Measurements from ENCODE around the gene SLC31A1. TPM values are rescaled to one million over a fixed set of nuclear protein-coding genes. Genes with fewer than 3 reads are reported as not detected.
"Not testable (repeated sequence)": the region's sequence is repeated elsewhere in the genome, so short reads cannot be mapped to it uniquely, and the experiment has no call there.

Gene SLC31A1
- polyA plus RNA-seq, 1 donor: 7.8 TPM

GRCh38 chr9:113261917-113262671 lies 40.8 kb downstream of the SLC31A1 start:
- DNase-seq (ENCODE audit: low read depth): no peak

DNA sequence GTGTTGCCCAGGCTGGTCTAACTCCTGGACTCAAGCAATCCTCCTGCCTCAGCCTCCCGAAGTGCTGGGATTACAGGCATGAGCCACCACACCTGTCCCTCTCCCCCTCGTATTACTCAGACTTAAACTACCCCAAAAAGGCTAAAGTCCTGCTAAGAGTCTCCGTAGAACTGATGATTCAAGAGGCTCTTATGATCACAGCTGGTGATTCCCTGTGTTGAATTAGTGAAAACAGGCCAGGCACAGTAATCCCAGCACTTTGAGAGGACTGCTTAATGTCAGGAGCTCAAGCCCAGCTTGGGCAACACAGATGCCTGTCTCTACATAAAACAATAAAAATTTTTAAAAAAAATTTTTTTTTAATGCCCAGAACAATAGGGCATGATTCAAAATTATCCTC lies 44.8 kb downstream of the SLC31A1 start:
- no peak for DNase-seq (ENCODE audit: low read depth)

DNA sequence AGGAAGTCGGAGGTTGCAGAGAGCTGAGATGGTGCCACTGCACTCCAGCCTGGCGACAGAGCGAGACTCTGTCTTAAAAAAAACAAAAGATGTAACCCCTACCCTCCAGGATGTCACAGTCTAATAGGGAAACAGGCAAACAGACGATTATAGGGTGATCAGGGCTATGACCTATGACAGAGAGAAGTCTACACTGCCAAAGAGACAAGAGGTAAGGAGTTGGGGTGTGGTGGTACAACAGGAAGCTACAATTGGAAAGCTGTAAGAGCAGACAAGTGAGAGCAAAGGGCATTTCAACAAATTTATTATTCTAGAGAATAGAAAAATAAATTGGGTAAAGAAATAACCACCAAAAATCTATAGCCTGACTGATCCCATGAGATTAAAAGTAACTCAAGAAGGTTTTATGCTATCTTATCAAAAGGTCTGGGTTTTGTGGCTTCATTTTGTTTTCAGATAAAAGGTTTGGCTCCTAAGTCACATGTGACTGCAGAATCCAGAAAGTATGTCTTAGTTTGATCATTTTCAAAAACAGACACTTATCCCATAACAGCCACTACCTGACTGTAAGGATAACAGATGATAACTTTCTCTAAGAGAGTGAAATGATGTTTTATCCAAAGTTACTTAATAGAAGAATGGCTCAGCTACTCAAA lies 46.7 kb downstream of the SLC31A1 start:
- DNase-seq (ENCODE audit: low read depth): no peak

DNA sequence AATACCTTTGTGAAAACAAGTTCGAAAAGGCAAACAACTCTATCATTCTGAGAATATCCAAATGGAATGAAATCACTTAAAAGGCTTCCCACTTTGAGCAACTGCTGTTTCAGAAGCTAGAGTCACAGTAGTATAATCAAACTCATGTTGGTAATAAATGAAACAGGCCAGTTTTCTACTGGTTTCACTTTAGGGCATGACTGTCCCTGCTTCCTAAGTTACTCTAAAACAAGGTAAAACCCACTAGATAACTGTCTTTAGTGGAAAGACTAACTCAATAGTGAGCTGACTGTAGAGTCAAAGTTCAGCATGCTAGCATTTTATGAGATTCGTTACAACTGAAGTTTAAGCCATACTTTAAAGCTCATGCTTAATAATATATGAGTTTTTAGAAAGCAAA lies 48.0 kb downstream of the SLC31A1 start:
- DNase-seq (ENCODE audit: low read depth): no peak

DNA sequence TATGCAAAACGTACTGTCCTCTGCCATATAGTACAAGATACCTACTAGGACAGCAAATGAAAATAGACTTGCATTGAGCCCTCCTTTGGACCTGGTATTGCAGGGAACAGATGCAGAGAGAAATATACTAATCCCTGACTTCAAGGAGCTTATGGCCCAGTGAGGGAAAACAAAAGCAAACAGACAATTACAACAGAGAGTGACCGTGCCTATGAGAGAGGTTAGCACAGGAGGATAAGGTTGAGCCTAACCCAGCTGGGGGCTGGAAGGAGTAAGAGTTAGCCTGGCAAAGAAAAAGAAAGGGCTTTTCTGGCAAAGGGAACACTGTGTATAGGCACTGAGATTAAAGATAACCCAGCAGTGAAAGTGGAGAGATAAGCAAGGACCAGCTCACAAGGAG lies 48.5 kb downstream of the SLC31A1 start:
- DNase-seq (ENCODE audit: low read depth): no peak

DNA sequence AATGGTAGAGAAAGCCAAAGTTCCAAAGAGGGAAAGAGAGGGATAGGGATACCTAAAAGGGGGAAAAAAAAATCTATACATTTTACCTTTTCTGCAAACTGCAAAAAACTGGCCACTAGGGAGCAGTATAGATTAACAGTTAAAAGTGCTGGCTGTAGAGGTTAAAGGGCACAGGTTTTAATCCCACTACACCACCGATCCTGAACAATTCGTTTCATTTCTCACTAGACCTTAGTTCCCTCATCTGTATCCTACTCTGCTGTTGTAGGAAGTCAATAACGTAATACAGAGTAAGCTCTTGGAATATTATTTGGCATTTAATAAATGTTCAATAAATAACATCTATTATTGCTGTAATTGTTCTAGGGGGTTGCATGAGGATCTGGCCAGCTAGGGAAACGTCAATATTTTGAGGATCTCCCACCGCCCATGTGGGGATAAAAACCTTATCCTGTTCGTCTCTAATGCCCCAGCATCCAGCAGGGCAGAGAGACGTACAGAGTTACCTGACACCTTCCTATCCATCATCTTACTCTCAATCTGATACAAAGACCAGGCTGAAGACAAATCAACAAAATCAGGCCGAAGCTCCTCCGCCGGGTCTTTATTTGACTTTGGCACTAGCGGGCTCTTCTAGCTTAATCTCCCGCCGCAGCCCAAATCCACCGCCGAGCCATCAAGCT lies 53.3 kb downstream of the SLC31A1 start:
- peak; percentile 36 for DNase-seq (ENCODE audit: low read depth)

DNA sequence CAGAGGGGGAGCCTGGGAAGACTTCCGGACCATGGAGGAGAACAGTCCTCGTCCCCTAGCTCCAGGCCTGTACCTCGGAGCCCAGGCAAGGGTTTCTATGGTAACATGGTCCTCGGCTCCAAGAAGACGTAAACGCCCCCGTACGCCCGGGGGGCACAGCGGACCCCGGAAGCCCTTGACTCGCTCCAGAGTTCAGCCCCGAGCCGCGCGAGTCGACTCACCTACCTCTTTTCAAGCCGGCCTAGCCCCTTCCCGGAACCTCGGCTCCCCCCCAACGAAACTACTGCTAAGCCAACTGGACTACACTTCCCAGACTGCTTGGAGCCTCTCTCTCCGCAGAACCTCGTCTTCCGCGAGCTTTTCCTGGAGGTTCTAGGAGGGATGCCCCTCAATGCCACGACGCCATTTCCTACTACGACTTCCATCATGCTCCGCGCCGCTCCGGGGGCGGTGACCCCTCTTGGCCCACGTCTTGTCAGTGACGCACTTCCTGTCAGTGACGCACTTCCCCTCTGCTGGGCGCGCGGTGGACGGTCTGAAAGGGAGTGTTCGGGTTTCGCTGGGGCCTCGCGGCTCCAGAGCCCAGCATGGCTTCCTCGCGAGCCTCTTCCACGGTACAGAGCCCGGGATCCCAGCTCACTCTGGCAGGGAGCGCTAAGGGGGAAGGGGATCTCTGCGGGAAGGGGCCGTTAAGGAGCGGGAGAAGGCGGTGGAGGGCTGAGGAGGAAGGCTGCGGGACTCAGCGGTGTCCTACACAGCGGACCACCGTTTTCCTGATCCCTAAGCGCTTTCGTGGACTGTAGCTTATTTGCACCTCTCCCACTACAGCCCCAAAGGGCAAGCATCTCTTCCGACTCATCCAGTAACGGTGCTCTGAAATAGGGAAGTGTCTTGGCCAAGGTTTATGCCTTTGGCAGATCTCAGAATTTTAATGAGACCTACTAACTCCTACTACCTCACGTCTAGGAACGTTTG lies 54.1 kb downstream of the SLC31A1 start, which contains the start of the genes CDC26 and PRPF4:
Gene CDC26 (minus strand): TSS at position 416 of the 975 bp plus-strand sequence. CDS start 3,065 bp downstream, outside the sequence.
Gene PRPF4 (plus strand): TSS at position 502 of the 975 bp plus-strand sequence. CDS start 86 bp downstream, at position 588.
- peak; percentile 94 for DNase-seq (ENCODE audit: low read depth)

- DNase-seq (ENCODE audit: low read depth): no peak
These were observed 57.5 kb downstream of the SLC31A1 start for GRCh38 chr9:113278840-113279239.

DNA sequence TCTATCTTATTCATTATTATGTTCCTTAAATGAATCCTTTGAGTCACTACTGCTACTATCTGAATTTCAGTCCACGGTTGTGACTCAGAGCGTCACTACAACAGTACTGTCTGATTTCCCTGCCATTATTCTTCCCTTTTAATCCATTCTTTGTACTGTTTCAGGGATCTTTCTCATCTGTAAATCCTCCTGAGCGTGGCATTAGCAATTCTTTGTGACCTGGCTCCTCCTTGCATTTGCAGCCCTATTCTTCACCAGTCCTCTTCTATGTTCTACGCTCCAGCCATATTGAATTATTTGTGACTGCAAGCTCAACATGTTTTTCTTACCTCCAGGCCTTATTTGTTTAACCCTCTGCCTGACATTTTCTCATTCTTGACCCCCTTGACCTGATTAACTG lies 60.0 kb downstream of the SLC31A1 start:
- no peak for DNase-seq (ENCODE audit: low read depth)

DNA sequence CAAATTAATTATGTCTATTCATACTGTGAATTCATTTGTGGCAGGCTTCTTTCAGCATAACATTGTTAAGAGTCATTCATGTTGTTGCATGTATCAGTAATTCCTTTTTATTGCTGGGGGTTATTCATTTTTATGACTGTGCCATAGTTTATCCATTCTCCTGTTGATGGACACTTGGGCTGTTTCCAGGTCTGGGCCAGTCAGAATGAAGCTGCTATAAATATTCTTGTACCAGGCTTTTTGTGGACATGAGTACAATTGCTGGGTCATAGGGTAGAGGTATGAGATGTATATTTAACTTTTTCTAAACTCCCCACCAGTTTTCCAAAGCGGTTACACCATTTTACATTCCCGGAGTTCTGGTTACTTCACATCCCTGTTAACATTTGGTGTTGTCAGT lies 67.7 kb downstream of the SLC31A1 start:
- DNase-seq (ENCODE audit: low read depth): no peak

GRCh38 chr9:113290052-113290607 lies 68.8 kb downstream of the SLC31A1 start:
- no peak for DNase-seq (ENCODE audit: low read depth)

DNA sequence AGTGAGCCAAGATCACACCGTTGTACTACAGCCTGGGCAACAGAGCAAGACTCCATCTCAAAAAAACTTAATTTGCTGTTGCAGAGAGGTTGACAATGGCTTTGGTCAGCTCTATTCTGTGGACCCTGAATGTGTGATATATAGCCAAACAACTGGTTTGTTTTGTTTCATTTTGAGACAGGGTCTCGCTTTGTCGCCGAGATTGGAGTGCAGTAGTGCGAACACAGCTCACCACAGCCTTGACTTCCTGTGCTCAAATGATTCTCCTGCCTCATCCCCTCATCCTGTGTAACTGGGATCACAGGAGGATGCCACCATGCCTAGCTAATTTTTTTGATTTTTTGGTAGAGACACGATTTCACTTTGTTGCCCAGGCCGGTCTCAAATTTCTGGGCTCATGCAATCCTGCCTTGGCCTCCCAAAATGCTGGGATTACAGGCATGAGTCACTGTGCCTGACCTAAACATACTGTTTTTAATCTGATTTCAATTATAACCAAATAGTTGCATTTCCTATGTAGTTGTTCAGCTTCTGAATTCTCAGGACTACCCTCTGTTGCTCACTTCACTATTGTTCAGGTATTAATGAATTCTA lies 72.0 kb downstream of the SLC31A1 start:
- DNase-seq (ENCODE audit: low read depth): no peak

DNA sequence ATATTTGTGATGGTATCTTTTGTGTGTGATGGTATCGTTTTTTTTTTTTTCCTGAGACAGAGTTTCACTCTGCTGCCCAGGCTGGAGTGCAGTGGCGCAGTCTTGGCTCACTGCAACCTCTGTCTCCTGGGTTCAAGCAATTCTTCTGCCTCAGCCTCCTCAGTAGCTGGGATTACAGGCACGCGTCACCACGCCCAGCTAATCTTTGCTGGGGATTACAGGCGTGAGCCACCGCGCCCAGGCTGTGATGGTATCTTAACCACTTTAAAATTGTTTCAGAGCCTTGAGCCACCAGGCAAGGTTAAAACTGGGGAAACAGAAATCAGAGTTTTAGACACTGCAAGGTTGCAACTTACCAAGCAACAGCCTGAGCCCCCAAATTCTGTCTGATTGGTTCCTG lies 74.9 kb downstream of the SLC31A1 start:
- not testable (repeated sequence) for DNase-seq (ENCODE audit: low read depth)

DNA sequence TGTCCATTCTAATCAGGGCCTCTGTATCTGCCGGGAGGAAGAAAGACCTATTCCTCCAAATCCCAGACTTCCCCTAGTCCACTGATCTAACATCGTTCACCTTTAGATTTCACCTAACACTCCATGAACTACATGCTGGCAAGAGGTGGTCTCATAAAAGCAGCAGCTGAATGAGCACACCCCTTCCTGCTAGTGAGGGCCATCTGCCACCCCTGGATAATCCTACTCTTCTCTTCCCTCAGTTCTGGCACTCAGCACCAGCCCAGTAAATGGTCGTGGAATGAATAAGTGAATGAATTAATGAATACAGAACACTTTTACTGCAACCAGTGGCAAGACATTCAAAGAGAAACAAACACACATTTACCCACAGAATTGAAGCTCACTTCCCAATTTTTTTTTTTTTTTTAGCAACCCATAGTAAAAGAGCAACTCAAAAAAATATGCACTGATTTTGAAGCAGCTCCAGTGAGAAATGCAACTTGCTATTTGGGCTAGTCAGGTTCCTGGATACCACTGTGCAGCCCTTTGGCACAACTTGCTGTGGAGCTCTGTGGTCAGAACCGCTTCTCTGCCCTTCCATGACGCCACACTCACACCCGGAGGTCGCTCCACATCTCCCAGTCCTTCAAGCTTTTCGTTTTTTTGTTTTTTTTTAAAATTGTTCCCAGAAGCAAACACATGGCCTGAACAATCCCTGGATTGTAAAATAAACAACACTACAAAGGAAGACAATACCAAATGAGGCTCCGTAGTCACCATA lies 75.6 kb downstream of the SLC31A1 start:
- no peak for DNase-seq (ENCODE audit: low read depth)

- DNase-seq (ENCODE audit: low read depth): no peak
These were observed 77.0 kb downstream of the SLC31A1 start for GRCh38 chr9:113298311-113298710.

DNA sequence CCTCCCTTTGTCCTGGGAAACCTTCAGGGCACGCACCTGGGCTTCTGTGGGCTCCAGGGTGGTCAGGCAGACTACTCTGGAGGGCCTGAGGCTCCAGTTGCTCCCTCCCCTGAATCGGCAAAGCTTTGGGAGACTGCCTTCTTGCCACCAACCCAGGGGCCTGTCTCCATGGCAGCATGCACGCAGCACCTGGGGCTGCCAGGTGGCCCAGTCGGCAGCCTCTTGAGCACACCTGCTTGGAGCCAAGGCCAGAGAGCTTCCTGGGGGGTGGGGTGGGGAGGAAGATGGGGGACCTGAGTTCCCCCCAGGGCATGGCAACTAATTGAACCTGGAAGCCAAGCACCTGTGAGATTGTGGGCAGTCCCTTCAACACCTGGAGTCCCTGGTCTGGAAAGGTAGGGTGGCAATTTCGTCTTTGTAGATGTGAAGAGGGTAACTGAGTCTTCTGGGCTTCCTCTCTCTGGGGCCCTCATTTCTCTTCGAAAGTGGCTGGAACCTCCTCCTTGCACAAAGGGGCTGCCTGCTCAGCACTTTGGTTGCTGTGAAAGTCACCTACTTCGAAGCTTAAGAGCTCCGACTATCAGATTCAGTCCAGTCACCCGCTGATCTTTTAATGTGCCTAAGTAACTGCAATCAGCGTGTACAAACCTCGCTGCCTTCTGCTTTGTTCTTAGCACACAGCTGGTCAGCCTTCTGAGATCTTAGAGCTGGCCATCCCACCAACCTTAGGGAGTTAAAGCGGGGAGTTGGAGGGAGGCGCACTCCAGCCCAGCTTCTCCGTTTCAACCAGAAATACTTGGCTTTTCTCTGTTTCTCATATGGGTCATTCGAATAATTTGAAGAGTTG lies 77.8 kb downstream of the SLC31A1 start:
- no peak for DNase-seq (ENCODE audit: low read depth)

GRCh38 chr9:113299800-113300292 lies 78.5 kb downstream of the SLC31A1 start:
- DNase-seq (ENCODE audit: low read depth): no peak

DNA sequence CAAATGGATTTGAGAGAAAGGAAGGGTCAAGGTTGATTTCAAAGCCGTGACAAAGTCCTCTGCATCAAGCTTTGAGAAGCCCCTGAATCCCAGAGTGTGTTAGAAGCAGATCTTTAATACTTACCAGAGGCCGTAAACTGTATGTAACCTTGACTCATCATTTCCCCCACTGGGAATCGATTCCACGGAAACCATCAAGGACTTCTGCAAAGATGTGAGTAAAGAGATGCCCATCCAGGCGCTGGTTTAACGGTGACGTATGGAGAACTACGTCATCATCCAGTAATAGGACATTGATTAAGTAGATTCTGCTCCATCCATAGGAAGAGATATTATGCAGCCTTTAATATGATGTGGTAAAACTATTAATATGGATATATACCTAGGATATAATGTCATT lies 80.2 kb downstream of the SLC31A1 start:
- DNase-seq (ENCODE audit: low read depth): no peak

All from forelimb muscle (tissue), 1 donor.